Measurements from ENCODE around the gene MCU.

DNA sequence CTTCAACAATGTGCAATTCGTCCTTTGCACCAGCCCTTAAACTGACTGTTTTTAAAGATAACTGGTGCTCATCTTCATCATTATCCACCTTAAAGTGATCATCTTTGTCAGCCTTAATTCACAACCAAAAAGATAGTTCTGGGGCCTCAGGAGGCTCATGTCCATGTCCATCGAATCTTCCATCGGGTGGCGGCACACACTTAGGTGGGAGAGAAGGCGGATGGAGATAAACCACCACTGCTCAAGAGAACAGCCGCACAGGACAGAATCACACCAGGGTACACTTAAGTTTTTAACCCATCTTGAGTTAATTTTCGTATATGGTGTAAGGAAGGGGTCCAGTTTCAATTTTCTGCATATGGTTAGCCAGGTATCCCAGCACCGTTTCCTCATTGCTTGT, 226.4 kb downstream of the MCU start:
- TF ChIP-seq POLR2AphosphoS5 (IDR thresholded peaks at IDR 0.05; ENCODE audit: low read depth, low read length) (no peak), SIN3A (IDR thresholded peaks at IDR 0.05; ENCODE audit: borderline replicate concordance, insufficient read depth, low read length) (no peak), TAF1 (IDR thresholded peaks at IDR 0.05; ENCODE audit: borderline replicate concordance, insufficient read depth, low read length) (no peak), FOXP2 (optimal IDR thresholded peaks at IDR 0.05; ENCODE audit: borderline replicate concordance, extremely low read depth, extremely low read length, insufficient read depth) (no peak)
- TF ChIP-seq, protein P1, sequence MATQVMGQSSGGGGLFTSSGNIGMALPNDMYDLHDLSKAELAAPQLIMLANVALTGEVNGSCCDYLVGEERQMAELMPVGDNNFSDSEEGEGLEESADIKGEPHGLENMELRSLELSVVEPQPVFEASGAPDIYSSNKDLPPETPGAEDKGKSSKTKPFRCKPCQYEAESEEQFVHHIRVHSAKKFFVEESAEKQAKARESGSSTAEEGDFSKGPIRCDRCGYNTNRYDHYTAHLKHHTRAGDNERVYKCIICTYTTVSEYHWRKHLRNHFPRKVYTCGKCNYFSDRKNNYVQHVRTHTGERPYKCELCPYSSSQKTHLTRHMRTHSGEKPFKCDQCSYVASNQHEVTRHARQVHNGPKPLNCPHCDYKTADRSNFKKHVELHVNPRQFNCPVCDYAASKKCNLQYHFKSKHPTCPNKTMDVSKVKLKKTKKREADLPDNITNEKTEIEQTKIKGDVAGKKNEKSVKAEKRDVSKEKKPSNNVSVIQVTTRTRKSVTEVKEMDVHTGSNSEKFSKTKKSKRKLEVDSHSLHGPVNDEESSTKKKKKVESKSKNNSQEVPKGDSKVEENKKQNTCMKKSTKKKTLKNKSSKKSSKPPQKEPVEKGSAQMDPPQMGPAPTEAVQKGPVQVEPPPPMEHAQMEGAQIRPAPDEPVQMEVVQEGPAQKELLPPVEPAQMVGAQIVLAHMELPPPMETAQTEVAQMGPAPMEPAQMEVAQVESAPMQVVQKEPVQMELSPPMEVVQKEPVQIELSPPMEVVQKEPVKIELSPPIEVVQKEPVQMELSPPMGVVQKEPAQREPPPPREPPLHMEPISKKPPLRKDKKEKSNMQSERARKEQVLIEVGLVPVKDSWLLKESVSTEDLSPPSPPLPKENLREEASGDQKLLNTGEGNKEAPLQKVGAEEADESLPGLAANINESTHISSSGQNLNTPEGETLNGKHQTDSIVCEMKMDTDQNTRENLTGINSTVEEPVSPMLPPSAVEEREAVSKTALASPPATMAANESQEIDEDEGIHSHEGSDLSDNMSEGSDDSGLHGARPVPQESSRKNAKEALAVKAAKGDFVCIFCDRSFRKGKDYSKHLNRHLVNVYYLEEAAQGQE (IDR thresholded peaks at IDR 0.05; ENCODE audit: insufficient read depth in 1 of 2, low read depth in 2 of 2, low read length in 2 of 2), result no peak

Data from PFSK-1 (cell line).